Measurements from ENCODE around the gene TSPAN11. TPM values are rescaled to one million over a fixed set of nuclear protein-coding genes. Genes with fewer than 3 reads are reported as not detected.

The TSPAN11 gene
- total RNA-seq, 1 experiment from 2014 or later: 4.6 TPM

DNA sequence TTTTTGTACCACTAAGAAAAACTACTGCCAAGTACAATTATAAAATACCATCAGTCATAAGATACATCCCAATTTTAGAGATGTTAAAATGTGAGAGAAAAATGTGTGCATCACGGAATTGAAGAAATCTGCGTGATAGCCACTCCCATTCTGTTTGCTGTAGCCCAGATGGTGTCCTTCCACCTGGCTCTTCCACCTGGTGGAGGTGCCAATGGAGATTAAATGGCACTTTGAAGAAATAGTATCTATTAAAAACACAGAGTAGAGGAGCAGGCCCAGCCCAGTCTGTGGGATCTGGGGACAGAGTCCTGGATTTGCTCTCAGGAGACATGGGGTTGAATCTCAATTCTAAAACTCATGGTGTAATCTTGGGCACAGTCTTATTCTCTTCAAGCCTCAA lies 35.5 kb downstream of the TSPAN11 start:
- Mint-ChIP-seq H3K9me3 (no peaks in the 10 kb centered on the region), H3K27me3 (ENCODE audit: low read depth) (no peaks in the 10 kb centered on the region), H3K4me1 (peaks cover 11% of the 10 kb centered on the region), H3K27ac (no peak overlapping the region), H3K36me3 (no peaks in the 10 kb centered on the region), H3K4me3 (no peak overlapping the region)
- ChIA-PET POLR2A (no interaction called here), CTCF (interaction anchor here (1.0 kb wide), 1 partner anchor 111 kb away, joined by 4 read pairs; no protein-coding TSS in a partner anchor)
- DNase-seq (ENCODE audit: low spot score): no peak
- ATAC-seq: no peak
- no peak for TF ChIP-seq NFYB (CRISPR knock-in tag; conservative IDR thresholded peaks at IDR 0.05; ENCODE audit: low read depth)
- no peak for TF ChIP-seq ZNF396 (CRISPR knock-in tag; IDR thresholded peaks at IDR 0.05; ENCODE audit: borderline replicate concordance)
- no peak for TF ChIP-seq ZNF121 (CRISPR knock-in tag; IDR thresholded peaks at IDR 0.05)
- TF ChIP-seq MLX (CRISPR knock-in tag; IDR thresholded peaks at IDR 0.05): no peak
- no peak for TF ChIP-seq E2F4 (CRISPR knock-in tag; IDR thresholded peaks at IDR 0.05; ENCODE audit: borderline replicate concordance, low read depth)
- TF ChIP-seq FOXJ3 (CRISPR knock-in tag; IDR thresholded peaks at IDR 0.05; ENCODE audit: borderline replicate concordance): no peak
- TF ChIP-seq KAT7 (CRISPR knock-in tag; IDR thresholded peaks at IDR 0.05; ENCODE audit: borderline replicate concordance): no peak
- TF ChIP-seq SOX15 (CRISPR knock-in tag; IDR thresholded peaks at IDR 0.05): no peak
- no peak for TF ChIP-seq ATF6 (CRISPR knock-in tag; IDR thresholded peaks at IDR 0.05)
- TF ChIP-seq ZBTB21 (CRISPR knock-in tag; IDR thresholded peaks at IDR 0.05; ENCODE audit: borderline replicate concordance): no peak
- TF ChIP-seq TCF7 (CRISPR knock-in tag; IDR thresholded peaks at IDR 0.05; ENCODE audit: low read depth): no peak
- TF ChIP-seq CREB1 (CRISPR knock-in tag; IDR thresholded peaks at IDR 0.05): no peak
- TF ChIP-seq RORB (CRISPR knock-in tag; IDR thresholded peaks at IDR 0.05): no peak
- no peak for TF ChIP-seq ZSCAN18 (CRISPR knock-in tag; IDR thresholded peaks at IDR 0.05)
- no peak for TF ChIP-seq HMGA2 (CRISPR knock-in tag; IDR thresholded peaks at IDR 0.05)
- TF ChIP-seq ELF4 (CRISPR knock-in tag; IDR thresholded peaks at IDR 0.05; ENCODE audit: low read depth): no peak
- TF ChIP-seq, protein P1, sequence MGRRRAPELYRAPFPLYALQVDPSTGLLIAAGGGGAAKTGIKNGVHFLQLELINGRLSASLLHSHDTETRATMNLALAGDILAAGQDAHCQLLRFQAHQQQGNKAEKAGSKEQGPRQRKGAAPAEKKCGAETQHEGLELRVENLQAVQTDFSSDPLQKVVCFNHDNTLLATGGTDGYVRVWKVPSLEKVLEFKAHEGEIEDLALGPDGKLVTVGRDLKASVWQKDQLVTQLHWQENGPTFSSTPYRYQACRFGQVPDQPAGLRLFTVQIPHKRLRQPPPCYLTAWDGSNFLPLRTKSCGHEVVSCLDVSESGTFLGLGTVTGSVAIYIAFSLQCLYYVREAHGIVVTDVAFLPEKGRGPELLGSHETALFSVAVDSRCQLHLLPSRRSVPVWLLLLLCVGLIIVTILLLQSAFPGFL (CRISPR knock-in tag; IDR thresholded peaks at IDR 0.05; ENCODE audit: borderline replicate concordance): no peak

DNA sequence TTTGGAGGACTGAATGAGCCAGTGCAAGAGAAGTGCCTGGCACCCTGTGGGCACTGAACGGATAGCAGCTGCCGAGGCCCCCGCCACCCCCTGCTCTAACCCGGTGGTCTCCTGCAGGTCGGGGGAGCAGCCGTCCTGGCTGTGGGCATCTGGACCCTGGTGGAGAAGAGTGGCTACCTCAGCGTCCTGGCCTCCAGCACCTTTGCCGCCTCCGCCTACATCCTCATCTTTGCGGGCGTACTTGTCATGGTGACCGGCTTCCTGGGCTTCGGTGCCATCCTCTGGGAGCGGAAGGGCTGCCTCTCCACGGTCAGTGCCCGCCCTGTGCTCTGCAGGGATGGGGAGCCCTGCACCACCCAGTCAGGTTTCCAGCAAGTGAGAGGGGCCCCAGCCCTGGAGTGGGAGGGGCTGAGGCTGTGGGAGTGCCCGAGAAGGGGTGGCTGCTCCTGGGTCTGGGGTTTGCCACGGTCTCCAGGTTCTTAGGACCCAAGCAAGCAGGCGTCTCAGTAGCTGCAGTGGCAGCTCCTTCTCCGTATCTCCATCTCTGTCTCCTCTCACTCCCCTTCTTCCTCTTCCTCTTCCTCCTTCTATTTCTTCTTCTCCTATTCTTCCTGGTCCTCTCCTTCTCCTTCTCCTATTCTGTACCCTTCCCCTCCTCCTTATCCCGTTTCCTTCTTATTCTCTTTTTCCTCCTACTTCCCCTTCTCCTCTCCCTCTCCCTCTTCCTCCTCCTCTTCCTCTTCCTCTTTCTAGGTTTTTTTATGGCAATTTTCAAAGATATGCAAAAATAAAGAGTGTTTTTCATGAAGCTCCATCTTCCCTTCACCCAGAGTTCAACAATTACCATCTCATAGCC lies 37.4 kb downstream of the TSPAN11 start:
- no peaks in the 10 kb centered on the region for H3K36me3 Mint-ChIP-seq
- no peak overlapping the region for H3K27ac Mint-ChIP-seq
- no peaks in the 10 kb centered on the region; the same call in 1 of the 2 replicates for H3K27me3 Mint-ChIP-seq (ENCODE audit: low read depth)
- no peak overlapping the region for H3K4me3 Mint-ChIP-seq
- H3K4me1 Mint-ChIP-seq: peaks cover 6% of the 10 kb centered on the region; the same call in 1 of the 2 replicates
- DNase-seq (ENCODE audit: low spot score) (no peak), ATAC-seq (peak; percentile 20)
- H3K9me3 Mint-ChIP-seq: no peaks in the 10 kb centered on the region
- ChIA-PET CTCF (interaction anchor here (0.9 to 1.0 kb wide), 2 partner anchors 22 to 26 kb away, joined by 3 to 4 read pairs; no protein-coding TSS in a partner anchor), POLR2A (no interaction called here)
- TF ChIP-seq NFE2L1 (CRISPR knock-in tag; IDR thresholded peaks at IDR 0.05): no peak
- no peak for TF ChIP-seq ELF4 (CRISPR knock-in tag; IDR thresholded peaks at IDR 0.05; ENCODE audit: low read depth)
- TF ChIP-seq ZSCAN18 (CRISPR knock-in tag; IDR thresholded peaks at IDR 0.05): no peak
- TF ChIP-seq ATF1 (CRISPR knock-in tag; IDR thresholded peaks at IDR 0.05): no peak
- no peak for TF ChIP-seq MLX (CRISPR knock-in tag; IDR thresholded peaks at IDR 0.05)
- TF ChIP-seq, protein P2, sequence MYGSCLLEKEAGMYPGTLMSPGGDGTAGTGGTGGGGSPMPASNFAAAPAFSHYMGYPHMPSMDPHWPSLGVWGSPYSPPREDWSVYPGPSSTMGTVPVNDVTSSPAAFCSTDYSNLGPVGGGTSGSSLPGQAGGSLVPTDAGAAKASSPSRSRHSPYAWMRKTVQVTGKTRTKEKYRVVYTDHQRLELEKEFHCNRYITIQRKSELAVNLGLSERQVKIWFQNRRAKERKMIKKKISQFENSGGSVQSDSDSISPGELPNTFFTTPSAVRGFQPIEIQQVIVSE (CRISPR knock-in tag; IDR thresholded peaks at IDR 0.05; ENCODE audit: borderline replicate concordance): no peak
- TF ChIP-seq MXD4 (CRISPR knock-in tag; IDR thresholded peaks at IDR 0.05; ENCODE audit: borderline replicate concordance): no peak
- TF ChIP-seq, protein P3, sequence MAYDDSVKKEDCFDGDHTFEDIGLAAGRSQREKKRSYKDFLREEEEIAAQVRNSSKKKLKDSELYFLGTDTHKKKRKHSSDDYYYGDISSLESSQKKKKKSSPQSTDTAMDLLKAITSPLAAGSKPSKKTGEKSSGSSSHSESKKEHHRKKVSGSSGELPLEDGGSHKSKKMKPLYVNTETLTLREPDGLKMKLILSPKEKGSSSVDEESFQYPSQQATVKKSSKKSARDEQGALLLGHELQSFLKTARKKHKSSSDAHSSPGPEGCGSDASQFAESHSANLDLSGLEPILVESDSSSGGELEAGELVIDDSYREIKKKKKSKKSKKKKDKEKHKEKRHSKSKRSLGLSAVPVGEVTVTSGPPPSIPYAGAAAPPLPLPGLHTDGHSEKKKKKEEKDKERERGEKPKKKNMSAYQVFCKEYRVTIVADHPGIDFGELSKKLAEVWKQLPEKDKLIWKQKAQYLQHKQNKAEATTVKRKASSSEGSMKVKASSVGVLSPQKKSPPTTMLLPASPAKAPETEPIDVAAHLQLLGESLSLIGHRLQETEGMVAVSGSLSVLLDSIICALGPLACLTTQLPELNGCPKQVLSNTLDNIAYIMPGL (CRISPR knock-in tag; IDR thresholded peaks at IDR 0.05): no peak
